Central memory CD4-positive, alpha-beta T cell (primary cell): Measurements from ENCODE around the gene CD164.

Experiments used
- DNase-seq: peaks from one replicate; pipeline ENCODE4 v3.0.0; 2022
- total RNA-seq, 3 experiments: gene quantifications; one replicate each; lab custom pipeline; 2026; lab: John Stamatoyannopoulos, UW

The CD164 gene
- 305 to 356 (median 341) reads per million in 3 experiments for total RNA-seq

DNA sequence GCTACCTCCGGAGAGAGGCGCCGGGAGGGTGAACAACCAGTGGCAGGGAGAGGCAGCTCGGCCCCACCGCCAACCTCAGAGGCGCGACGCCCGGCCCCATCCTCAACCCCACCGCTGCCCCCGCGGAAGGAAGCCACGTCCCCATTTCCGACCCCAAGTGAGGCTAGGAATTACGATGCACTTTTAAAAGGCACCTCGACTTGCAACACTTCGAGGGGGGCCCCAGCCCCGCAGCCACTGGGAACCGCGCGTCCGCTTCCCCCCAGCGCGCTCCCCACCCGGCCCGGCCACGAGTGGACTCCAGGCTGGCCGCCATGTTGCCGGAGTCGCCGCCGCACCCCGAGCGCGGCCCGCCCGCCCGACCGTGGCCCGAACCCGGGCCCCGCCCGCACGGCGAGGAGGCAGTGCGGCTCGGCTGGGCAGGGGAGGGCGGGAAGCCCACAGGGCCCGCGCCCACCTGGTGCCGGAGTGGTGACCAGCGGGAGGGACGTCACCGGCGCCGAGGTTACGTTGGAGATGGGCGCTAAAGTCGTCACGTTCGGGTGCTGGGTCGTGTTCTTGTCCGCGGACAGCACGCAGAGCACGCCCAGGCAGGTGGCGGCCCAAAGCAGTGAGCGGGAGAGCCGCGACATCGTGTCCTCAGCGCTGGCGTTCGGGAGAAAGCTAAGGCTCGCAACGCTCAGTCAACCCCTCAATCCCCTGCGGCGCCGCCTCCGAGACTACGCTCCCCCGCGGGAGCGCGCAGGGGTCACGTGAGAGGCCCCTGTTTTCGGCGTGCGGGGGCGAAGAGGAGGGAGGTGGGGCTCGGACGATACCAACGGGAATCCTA is at the start of gene CD164:
Gene CD164 (minus strand): TSS at position 721 of the 829 bp plus-strand sequence. CDS start 89 bp downstream, at position 632.
- DNase-seq: peak; percentile 94

DNA sequence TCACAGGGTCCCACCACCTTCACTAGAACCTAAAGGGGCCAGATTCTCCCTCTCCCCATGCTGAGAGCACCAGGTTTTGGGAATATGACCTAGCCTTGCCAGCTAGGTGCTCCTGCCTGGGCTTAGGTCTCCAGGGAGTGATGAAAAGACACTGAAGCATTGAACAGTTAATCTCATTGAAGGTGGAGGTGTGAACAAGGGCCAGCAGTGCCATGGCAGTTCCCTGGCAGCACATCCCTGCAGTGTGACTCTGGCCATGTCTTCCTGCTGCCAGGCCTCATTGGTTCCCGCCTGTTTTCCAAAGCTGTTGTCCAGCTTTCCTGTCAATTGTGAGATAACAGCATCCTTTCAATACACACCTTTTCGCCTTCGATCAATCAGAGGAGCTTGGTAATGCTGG is 47.2 kb upstream of the CD164 start:
- DNase-seq: no peak

DNA sequence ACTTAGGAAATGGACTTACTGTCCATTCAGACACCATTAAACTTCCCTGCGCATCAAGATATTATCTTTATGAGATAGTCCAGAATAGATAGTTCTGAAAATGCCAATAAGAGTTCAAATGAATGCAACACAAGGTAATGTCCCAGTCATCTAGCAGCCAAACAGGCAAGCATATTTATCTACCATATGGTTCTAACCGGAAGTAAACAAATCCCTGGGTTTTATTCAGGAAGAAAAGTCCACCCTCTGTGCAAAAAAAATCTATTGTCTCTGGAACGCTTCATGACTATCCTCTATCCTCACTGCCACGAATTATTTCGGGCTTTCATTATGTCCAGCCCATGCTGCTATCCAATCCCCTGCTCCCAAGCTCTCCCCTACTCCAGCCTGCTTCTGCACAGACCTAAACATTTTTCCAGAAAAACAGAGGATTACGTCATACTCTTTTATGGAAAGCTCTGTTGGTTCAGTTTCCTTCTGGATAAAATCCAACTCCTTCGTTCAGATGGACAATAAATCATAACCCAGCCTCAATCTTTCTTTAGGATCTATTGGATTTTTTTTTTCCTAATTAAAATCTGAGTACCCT is 46.7 kb upstream of the CD164 start:
- no peak for DNase-seq

DNA sequence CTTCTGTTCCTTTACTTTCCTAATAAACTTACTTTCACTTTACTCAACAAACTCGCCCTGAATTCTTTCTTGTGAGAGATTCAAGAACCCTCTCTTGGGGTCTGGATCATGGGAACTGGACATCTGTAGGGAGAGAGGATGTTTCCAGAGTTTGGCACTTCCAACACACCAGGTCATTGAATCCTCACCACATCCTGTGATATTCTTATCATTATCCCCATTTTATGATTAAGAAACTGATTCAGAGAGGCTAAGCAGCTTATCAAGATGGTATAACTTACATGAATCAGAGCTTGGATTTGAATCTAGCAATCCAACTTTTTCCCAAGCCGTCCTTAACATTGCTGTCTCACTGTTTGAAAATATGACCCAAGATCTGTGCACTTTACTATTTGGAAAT is 42.7 kb upstream of the CD164 start:
- no peak for DNase-seq

DNA sequence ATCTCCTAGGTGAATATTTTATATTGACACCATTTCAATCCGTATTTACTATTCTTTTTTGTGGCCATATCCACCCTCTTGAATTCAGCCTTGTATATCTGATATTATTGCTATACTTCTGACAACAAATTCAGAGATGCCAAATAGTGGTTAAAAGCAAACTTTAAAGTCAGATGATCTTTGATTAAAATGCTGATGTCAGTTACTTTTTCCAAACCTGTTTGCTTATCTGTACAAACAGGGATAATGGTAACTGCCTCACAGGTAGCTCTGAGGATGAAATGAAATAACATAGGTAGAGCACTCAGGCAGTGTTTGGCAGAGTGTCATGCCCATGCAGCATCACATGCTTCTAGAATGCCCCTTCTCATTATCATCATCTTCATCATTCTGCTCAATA is 38.9 kb upstream of the CD164 start:
- no peak for DNase-seq

DNA sequence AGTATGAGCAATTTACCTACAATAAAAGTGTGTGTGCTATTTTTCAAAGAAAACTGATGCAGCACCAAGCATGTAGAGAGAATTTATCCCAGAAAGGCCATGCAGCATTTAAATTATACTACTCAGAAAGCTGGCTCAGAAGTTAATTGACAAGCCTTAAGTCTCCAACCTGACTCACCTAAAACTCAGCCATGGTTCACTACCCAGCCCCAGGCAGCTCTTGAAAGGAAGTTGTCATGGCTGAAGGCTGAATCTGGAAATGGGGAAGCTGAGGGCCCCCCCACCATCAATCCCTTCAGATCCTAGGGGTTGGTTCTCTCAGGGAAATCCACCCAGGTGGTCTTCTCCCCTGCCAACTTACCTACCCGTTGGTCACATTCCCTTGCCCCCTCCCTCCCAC is 38.5 kb upstream of the CD164 start:
- no peak for DNase-seq

DNA sequence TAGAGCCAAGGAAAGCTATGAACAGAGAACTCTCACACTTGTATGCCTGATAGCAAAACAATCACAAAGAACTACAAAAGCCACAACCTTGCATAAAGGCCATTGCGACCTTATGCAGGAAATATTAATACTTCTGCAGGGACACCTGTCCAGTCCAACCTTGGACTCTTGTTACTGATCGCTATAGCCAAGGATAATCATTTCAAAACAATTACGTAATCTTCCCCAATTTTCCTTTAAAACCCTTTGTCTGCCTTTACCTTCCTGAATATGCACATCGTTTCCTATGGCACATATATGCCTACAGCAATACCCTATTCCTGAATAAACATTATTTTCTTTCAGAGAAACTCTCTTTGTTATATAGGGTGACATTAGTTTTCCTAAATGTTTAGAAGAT is 35.4 kb upstream of the CD164 start:
- no peak for DNase-seq

DNA sequence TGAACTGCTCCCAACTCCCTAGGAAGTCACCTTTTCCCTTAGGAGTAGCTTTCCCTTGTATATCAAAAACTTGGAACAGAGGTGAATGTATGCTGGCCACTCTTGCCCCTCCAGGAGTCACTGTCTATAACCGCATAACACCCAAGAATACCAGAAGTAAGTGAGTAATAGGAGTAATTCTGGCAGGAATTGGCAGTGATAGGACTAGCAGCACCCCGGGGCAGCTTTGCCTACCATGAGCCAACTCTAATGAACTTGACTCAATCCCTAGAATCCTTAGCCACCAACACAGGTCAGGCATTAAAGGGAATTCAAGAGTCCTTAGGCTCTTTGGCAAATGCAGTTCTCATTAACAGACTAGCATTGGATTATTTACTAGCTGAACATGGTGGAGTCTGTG is 28.8 kb upstream of the CD164 start:
- no peak for DNase-seq

DNA sequence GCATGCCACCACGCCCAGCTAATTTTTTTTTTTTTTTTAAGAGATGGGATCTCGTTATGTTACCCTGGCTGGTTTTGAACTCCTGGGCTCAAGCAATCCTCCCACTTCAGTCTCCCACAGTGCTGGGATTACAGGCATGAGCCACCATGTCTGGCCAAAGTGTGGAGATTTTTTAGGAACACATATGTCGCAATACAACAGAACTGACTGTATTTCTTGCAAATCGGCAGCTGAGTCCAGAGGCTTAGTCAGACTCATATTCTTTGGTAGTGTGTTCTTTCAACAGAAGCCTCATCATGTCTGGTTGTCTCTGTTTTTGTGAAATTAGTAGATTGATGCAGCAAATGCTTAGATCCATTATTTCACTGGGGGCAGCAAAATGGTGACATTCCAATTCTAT is 23.9 kb upstream of the CD164 start:
- no peak for DNase-seq

DNA sequence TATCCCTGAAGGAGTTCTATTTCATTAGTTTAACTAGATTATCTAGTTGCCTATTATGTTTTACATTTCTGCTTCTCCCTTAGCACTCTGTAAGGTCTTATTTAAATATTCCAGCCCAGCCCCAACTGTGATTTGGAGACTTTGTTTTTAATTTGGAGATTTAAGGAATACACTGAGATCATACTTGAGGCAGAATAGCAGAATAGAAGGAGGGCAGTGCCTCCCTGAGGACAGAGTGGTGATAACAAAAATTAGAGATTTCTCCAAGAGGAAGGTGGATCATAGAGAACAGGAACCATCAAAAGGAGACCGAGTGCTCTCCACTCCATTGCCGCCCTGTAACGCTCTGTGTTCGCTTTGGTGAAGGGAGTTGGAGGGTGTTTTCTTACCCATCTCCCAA is 14.8 kb upstream of the CD164 start:
- DNase-seq: no peak

DNA sequence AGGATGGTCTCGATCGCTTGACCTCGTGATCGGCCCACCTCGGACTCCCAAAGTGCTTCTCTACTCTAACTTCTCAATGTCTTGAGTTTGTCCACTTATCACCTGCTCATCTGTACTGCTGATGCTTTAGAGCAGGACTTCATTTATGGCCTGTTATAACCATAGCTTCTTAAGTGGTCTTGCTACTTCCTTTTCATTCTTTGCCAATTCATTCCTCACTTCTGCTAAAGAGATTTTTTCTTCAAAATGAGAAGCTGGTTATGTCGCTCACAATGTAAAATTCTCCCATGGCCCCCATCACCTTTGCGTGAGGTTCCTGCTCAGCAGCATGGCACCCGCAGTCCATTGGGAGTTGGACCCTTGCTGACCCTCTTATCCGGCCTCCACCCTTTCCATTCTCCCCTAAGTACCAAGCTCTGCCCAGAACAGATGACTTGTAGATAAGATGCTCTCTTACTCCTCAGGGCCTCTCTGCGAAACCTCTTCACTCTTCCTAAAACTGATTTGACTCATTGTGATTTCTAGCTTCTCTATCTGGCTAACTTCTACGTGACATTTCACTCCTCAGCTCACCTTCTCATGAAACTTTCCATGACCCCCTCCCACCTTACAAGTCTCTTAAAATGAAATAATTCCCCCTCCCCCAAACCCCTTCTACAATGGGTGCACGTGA is 13.9 kb upstream of the CD164 start:
- DNase-seq: no peak

DNA sequence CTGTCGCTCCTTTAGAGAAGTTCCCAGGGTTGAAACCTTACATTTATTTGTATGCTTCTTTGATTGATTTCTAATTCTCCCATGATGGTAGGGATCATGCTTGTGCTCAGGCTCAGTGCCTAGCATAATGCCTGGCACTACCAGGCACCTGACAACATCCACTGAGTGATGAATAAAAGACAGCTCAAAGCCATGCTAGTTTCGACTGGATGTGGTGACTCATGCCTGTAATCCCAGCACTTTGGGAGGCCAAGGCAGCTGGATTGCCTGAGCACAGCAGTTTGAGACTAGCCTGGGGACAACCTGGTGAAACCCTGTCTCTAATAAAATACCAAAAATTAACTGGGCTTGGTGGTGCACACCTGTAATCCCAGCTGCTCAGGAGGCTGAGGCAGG is 11.6 kb upstream of the CD164 start:
- DNase-seq: no peak

DNA sequence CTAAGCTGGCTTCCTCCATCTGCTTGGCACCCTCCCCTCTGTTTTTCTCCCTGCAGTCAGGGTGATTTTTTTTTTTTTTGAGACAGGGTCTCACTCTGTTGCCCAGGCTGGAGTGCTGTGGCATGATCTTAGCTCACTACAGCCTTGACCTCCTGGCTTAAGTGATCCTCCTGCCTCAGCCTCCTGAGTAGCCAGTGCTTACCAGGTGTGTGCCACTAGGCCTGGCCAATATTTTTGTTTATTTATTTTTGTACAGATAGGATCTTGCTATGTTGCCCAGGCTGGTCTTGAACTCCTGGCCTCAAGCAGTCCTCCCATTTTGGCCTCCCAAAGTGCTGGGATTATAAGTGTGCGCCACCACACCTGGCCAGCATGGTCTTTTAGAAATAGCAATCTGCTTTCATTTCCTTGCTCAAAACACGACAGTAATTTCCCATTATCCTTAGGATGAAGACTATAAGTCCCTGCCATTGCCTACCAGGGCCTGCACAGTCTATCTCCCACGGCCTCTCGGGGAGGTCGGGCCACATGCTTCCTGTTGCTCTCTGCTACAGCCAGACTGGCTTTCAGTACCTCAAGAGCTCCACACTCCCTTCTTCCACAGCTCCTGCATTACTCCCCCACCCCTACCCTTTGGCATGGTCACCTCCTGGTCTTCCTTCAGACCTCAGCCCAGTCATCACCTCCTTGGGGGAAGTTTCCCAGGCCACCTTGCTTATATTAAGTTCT is 11.1 kb upstream of the CD164 start:
- DNase-seq: no peak

DNA sequence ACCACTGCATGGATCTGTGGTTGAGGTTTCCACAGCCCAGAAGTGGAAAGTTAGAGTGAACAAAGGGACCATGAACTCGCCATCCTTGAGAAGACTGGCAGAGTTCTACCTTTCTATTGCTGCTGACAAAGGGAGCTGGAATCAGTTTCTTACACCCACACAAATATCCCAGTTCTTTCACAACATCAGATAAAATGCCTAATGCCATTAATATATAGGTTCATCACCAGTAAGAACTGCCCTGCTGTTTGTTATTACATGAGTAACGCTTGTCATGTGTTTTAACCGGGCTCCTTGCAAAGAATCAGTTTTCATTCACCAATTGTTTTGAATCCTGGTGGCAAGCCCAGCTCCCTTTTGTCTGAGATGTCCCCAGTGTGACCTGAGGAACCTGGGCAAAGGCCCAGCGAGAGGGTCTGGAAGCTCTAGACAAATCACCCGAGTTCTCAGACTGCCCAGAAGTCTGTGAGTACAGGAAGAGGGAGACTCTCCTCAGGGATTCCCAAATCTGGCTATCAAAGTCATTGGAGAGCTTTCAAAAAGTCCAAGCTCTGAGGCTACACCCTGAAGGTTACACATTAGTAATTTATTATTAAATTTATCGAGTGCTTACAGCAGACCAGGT is 7.5 kb upstream of the CD164 start:
- no peak for DNase-seq

DNA sequence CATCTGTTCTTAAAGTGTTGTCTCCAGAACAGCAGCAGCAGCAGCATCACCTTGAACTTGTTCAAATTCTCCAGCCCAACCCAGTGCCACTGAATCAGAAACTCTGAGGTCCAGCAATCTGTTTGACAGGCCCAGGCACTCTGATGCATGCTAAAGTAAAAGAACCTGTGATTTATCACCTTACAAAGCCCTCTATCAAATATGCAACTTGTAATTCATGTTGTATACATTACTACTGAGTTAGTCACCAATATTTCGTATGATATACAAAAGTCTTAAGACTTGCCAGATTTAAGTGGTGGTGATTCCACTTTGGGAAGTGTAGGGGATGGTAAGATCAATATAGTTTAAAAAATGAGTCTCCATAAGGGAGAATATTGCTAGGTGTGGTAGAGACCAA is 6.0 kb upstream of the CD164 start:
- no peak for DNase-seq

DNA sequence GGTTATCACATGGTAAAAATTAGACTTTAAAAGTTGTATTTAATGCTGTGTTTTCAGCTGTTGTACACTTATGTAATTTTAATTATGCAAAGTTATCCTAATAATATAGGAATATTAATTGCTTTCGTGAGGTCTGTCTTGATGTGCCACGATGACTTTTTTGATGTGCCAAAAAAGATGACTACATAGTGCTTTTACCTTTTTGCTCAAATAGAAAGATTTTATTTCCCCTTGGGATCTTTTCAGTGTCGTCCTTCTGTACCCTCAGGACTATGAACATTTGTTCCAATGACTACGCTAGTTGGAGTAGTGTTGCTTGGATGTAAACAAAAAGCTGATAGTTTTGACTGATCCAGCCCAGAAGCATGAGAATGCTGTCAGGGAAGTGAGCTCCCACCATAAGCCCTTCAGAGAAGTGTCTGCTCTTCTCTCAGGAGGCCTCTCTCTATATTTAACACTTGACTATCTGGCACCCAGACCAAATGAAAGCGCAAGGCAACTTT is 1.2 kb upstream of the CD164 start:
- DNase-seq: no peak

DNA sequence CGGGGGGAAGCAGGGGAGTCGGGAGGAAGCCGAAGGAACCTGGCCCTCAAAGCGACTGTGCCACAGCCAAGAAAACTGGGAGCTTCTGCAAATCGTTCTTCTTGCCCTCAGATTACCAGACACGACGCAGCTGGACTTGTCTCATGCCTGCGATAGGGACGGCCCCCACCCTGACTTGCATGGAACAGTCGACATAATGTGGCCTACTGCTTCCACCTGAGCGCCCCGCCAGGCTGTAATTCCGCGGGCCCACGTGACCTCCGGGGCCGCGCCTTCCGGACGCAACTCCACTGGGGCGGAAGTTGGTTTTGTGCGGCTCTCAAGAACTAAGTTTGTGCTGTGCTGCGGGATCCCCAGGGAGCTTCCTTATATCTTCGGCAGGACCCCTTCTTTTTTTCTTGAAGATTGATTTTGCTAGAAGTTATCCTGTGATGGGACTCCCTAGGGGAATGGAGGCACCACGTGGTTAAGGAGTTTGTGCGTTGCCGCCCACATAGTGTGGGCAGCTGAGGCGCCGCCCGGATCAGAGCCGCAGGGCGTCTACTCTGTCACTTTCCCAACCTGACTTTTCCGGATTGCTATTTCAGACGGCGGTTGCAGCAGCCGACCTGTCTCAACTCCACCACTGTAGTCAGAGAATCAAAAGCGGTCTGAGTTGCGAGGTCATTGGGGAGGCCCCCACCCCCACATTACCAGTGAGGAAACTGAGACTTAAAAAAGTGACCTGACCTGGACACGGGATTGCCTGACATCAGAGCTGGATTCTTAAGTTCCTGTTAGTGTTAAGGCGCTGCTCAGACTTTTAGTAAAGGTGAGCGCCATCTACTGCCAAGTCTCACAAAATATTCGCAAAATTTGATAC is 540 bp upstream of the CD164 start:
- DNase-seq: peak; percentile 95

DNA sequence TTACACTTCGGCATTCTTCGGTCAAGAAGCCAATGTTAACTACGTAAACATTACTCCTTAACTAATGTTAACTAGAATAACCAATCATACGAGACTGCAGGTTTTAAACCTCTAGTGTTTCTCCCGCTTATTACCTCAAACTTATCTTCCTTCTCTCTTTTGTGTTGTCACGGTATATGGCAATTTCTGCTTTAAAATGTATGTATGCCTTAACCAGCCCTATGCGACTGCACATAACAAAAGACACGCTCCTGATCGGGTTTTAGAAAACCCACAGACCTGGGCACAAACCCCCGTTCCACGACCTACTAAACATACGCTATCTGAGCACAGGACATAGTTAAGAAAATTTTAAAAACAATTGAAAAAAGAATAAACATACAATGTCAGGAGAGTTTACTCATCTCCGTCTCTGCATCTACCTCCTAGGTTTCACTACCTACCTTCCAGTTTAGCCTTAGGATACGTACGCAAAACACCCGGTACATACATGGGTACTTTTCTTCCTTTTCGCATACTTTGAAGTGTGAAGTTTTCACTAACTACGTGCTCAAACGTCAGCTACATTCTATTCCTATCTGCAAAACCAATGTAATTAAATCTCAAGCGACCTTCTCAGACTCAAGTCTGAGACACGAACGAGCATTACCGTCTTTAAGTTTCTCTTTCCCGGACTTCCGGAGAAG is 1.1 kb downstream of the CD164 start:
- no peak for DNase-seq

DNA sequence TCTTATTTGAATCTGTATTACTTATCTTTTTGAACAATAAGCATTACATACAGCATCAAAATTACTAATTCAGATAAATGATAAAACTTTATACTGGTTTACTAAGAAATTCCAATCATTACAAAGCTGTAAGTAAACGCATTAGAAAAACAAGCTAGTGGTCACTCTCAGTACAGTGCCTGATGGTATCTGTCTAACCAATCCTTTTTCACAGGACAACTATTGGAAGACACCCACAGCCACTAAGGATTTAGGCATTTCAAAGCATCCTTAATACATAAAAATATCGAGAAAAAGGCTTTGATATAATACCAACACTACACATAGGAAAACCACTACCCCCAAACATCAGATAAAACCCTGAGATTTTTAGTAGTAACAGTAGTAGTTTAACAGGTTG is 2.6 kb downstream of the CD164 start:
- no peak for DNase-seq

DNA sequence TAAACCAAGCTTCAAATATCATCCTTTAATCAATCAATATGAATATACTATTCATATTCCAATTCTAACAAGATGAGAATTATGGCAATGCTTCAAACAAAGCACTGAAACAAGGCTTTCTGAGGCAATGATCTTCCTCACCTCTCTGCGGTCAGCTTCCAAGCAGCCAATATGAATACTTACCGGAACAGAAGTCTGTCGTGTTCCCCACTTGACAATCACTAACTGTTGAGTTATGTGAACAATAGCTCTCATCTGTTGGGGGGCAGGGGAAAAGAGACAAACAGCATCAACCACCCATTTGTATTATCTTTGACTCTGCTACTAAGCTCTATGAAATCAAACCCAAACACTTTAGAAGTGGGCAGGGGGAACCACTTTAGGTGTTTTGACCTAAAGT is 4.5 kb downstream of the CD164 start:
- DNase-seq: no peak

DNA sequence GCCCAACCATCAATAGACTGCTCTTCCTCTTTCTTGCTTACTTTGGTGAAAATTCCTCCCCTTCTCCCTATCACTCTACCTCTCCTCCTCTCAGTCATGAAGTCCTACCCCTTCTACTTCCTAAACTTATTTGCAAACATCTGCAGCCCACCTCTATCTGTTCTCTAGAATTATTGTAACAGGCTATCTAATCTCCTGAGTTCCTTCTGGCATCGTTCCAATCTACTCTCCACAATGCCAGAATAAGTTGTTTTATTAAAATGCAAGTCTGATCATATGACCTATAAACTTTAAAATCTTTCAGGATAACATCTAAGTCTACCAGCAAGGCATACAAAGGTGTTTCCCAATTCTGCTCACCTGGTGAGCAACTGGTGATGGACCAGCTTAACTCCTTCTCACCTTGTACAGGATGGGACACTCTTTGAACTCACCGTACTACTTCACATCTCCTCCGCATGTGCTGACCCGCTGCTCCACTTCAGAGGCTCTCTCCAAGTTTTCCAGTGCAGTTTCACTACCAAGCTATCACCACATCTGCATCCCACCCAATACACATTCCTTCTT is 7.9 kb downstream of the CD164 start:
- no peak for DNase-seq
